GM18907 (cell line): ENCODE data around the gene GABRD.
"Not testable (repeated sequence)": the region's sequence is repeated elsewhere in the genome, so short reads cannot be mapped to it uniquely, and the experiment has no call there.

Experiments used
- ATAC-seq: cut with Tn5 transposase; IDR thresholded peaks from one replicate; pipeline ENCODE4 v1.9.1; 2021; ENCODE audit warnings: mild to moderate bottlenecking, moderate library complexity; ENCODE audit not compliant: unreplicated experiment

GABRD gene, protein sequence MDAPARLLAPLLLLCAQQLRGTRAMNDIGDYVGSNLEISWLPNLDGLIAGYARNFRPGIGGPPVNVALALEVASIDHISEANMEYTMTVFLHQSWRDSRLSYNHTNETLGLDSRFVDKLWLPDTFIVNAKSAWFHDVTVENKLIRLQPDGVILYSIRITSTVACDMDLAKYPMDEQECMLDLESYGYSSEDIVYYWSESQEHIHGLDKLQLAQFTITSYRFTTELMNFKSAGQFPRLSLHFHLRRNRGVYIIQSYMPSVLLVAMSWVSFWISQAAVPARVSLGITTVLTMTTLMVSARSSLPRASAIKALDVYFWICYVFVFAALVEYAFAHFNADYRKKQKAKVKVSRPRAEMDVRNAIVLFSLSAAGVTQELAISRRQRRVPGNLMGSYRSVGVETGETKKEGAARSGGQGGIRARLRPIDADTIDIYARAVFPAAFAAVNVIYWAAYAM

DNA sequence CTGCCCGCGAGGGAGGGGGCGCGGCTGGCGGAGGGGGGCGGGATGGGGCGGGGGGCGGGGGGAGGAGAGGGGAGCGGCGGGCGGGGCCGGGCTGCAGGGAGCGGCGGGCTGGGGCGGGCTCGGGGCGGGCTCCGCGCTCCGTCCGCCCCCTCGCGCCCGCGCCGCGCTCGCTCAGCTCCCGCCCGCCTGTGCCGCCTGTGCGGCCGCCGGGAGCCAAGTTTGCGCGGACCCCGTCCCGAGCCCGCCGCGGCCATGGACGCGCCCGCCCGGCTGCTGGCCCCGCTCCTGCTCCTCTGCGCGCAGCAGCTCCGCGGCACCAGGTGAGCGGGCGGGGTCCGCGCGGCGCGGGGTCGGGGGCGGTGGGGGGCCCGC lies at the start of gene GABRD:
TSS of gene GABRD (plus strand) at position 174 of the 372 bp plus-strand sequence. CDS start at position 253, 79 bp downstream.
- no peak for ATAC-seq

DNA sequence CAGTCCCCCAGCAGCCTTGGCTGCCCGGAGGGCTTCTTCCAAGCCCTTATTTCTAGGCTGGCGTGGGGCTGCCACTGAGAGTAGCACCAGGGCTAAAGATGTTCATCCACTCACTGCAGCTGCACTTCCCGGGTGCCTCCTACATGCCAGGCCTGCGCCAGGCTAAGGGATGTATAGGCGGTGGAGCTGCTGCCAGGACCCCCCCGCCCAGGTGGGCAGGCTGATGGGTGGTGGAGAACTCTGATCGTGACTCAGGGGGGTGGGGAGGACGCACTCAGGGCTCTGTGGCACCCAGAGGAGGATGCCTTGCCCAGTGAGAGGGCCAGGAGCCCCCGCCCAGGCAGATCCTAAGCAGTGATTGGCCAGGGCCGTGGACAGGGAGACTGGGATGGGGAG lies 49.6 kb upstream of the GABRD start:
- no peak for ATAC-seq

DNA sequence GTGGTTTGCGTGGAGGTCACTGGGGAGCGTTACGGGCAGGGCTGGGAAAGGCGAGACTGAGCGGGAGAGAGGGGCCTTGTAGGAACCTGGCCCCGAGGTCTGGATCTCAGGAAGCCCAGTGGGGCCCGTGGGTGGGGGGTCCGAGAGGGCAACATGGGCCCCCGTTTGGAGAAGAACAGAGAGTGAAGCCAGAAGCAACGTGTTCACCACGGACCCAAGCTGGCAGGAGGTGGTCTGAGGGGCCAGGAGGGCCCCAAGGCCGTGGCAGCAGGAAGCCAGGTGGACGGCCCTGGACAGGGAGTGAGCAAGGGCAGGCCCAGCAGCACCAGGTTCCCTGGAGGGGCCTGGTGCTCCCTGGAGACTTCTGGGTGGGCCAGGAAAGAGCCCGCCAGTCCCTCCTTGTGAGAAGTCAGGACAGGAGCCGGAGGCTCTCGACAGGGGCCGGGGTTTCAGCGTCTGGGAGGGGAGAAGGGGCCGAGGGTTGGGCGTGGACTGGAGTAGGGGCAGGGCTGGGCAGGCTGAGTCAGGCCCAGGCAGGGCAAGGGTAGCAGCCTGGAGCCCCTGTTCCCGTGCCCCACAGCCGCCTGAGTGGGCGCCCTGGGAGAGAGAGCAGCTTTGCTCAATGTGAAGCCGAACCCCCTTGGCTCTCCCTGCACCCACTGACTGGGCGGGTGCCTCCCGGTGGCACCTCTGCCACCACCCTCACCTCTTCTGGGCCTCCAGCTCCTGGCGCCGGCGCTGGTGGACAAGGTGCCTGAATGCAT lies 49.0 kb upstream of the GABRD start:
- no peak for ATAC-seq

DNA sequence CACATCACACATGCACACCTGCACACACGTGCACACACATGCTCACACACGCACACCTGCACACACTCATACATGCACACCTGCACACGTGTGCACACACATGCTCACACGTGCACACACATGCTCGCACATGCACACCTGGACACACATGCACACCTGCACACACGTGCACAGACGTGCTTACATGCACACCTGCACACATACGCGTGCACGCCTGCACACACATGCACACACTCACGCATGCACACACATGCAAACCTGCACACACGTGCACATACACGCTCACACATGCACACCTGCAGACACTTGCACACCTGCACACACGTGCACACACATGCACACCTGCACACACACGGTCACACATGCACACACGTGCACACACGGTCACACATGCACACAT lies 48.1 kb upstream of the GABRD start:
- no peak for ATAC-seq

DNA sequence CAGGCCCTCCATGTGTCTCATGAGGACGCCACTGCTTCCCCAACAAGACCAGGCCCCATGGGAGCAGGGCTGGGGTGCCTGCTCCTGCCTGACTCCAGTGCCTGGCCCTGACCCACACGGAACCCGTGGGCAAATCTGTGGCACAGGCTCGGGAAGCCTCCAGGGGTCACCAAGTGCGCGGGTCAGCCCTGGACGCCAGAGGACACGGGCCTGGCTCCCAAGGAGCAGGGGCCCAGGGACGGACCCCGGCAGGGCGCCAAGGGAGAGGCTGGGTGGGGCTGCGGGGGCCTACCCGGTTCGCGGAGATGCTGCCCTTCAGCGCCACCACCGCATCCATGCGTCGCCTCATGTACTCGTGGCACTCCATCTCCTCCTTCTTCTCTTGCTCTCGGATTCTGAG lies 47.5 kb upstream of the GABRD start:
- no peak for ATAC-seq

DNA sequence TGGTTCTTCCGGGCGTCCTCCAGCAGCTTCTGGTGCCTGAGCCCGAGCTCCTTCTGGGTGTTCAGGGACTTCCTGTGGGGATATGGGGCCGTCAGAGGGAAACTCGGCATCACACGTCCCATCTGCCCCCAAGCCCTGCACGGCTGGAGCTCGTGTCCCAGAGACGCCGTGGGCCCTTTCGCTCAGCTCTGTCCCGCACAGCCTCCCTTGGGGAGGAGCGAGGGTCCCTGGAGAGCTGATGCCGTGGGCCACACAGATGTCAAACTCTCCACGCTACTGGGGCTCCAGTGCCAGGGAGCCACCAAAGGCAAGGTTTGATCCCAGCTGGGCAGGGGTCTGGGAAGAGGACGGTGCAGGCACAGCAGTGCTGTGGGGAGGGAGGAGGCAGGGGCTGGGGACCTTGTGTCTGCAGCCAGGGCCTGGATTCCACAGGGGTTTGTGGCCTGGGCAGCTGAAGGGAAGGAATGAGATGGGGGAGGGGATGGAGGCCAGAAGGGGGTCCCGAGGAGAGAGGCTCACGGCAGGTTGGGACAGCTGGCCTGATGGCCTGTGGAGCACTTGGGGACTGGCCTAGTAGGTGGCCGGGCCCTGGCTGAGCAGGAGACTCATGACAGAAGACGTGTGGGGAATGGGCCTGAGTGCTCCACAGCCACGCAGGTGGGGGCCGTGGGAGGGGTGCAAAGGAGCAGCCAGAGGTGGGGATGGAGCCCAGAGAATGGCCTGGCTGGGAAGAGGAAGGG lies 46.0 kb upstream of the GABRD start:
- no peak for ATAC-seq

DNA sequence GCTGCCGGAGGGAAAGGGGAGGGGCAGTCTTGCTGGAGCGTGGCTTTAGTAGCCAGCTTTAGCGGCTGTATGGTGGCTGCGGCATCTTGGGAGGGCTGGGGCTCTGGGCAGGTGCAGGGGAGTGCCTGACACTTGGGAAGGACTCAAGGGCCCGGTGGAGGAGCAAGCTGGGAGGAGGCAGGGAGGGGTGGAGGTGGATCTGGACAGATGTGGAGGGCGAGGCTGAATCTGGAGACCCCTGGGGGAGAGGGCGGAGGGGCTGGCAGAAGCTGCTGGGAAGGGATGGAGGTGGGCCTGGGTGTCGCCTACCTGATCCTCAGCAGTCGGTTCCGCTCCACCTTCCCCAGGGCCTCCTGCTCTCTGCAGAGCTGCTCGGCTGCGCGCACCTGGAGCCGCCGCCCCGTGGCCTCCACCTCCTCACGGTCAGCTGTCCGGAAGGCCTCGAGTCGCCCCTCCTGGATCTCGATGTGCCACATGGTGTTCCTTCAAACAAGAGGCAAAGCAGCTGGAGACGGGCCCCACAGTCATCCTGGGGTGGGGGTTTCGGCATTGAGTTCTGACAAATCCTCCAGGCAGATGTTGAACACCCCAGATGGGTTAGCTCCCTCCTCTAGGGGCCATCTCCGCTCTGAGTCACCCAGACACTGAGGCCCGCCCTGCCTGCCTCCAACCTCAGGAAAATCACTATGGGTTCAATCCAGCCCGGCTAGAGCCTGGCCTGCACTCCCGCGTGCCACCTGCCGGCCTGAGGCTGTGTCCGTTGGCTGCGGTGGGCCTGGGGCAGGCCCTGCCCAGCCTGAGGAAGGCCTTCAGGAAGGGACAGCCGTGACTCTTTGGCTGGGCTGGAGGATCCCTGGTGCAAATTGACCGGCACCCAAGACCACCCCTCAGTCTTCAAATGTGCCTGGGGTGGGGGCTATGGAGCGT lies 45.2 kb upstream of the GABRD start:
- no peak for ATAC-seq

DNA sequence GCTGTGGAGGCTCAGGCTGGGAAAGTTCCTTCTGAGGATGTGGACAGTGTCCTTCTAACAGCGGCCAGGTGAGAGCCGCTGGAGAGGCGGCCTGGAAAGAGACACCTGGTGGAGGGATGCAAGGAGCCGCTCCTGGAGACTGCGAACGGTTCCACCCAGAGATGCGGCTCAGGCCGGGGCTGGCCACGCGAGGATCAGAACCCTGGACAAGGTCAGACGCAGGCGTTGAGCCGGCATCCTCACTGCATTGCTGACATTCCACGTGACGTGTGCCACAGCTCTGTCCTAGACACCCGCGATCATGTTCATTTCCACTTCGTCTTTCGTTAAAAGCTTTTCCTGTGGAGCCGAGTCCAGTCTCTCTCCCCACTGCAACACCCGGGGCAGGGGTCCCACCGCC lies 44.3 kb upstream of the GABRD start:
- ATAC-seq: no peak

DNA sequence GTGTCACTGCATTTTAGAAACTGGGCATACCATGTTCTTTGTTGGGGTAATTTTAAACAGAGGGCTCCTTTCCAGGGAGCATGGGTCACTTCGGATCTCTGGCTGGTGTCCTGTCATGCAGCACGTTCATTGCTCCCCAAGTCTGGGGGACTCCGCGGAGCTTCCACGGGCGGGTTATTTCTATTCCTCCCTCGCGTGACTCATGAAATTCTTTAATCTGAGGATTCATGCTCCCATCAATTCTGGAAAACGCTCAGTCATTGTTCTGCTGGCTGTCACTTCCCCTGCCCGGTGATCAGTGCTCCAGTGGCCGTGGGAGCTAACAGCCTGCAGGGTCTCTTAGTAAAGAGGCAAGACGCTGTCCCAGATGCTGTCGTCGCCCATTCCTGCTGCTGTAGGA lies 43.6 kb upstream of the GABRD start:
- no peak for ATAC-seq

DNA sequence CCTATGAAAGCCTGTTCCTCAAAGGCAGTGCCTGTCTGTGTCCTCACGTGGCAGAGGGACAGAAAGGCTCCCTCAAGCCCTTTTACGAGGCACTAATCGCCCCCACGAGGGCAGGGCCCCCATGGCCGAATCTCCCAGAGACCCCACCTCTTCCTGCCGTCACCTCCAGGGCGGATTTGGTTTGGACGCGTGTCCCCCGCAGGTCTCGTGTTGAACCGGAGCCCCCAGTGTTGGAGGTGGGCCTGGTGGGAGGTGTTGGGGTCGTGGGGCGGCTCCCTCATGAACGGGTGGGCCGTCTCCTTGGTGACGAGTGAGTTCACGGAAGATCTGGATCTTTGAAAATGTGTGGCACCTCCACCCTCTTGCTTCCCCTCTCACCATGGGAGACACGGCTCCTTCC lies 43.1 kb upstream of the GABRD start:
- no peak for ATAC-seq

DNA sequence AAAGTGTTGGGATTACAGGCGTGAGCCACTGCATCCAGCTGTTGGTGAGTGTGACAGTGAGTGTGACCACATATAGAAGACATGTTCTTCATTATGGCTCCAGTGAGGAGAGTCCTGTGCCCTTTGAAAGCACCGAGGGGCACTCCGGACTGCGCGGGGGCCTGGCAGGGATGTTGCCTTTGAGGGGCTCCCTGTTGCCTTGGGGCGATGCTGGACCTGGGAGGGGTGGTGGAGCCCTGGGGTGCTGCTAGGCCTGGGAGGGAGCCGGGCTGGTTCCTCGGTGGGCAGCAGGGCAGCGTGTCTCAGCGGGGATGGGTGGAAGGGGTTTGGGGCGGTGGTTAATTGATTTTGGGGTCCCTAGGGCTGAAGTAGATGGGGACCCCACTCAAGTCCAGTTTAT lies 41.0 kb upstream of the GABRD start:
- ATAC-seq: no peak

DNA sequence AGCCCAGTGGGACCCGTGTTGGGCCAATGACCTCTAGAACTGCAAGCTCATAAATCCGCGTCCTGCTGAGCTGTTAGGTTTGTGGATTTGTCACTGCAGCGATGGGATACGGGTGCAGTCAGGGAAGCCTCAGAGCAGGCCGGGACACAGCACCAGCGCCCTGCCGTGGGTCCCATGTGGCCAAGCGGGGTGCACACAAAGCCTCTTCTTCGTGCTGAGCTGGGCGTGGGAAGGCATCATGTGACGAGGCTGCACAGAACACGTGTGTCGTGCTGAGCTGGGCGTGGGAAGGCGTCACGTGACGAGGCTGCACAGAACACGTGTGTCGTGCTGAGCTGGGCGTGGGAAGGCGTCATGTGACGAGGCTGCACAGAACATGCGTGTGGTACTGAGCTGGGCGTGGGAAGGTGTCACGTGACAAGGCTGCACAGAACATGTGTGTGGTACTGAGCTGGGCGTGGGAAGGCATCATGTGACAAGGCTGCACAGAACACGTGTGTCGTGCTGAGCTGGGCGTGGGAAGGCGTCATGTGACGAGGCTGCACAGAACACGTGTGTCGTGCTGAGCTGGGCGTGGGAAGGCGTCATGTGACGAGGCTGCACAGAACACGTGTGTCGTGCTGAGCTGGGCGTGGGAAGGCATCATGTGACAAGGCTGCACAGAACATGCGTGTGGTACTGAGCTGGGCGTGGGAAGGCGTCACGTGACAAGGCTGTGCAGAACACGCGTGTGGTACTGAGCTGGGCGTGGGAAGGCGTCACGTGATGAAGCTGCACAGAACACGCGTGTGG lies 40.3 kb upstream of the GABRD start:
- not testable (repeated sequence) for ATAC-seq

DNA sequence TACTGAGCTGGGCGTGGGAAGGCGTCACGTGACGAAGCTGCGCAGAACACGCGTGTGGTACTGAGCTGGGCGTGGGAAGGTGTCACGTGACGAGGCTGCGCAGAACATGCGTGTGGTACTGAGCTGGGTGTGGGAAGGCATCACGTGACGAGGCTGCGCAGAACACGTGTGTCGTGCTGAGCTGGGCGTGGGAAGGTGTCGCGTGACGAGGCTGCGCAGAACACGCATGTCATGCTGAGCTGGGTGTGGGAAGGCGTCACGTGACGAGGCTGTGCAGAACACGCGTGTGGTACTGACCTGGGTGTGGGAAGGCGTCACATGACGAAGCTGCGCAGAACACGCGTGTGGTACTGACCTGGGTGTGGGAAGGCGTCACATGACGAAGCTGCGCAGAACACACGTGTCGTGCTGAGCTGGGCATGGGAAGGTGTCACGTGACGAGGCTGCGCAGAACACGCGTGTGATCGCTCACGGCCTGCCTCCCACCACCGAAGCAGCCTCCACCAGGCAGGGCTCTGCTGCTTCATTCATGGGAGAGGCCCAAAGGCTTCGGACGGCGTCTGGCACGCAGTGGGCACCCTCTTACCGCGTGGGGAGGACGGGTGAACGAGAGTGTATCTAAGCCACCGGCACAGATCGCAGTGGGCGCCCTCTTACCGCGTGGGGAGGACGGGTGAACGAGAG lies 39.5 kb upstream of the GABRD start:
- no peak for ATAC-seq

DNA sequence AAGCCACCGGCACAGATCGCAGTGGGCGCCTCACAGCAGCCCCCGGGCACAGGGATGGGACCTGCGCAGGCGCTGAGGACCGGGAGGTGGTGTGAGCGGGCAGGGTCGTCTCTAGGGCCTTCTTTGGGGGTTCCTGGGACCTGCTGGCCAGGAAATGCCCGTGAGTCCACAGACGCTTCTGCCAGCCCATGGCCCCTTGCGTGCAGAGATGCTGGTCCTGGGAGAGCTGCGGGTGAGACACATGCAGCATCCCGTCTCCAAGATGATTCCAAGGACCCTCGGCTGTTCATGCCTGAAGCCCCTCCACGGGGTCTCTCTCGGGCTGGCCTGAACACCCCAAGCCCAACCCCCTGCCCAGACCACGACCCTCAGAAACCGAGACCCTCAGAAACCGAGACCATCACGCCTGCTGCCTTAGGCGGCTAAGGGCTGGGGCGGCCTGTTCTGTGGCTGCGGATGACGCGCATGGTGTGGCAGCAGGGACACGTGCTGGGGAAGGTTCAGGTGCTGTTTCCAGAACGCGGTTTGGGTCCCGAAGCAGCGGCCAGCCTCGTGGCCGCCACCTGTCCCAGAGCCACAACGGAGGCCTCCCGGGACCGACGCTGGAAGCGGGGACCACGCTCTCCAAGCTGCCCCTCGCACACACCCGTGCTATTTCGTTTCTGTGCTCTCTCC lies 38.5 kb upstream of the GABRD start:
- no peak for ATAC-seq

DNA sequence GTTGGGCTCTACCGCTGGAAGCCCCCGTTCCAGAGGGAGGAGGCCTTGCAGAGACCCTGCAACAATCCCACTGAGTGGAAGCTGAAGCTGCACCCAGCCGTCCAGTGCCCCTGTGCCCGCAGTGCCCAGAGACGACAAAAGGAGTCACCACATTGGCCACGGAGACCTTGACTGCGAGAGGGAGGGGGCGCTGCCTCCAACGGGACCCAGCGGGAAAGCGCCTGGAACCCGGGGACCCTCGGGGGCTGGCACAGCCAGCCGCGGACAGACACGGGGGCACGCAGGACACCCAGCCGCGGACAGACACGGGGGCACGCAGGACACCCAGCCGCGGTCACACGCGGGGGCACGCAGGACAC lies 38.0 kb upstream of the GABRD start:
- no peak for ATAC-seq

DNA sequence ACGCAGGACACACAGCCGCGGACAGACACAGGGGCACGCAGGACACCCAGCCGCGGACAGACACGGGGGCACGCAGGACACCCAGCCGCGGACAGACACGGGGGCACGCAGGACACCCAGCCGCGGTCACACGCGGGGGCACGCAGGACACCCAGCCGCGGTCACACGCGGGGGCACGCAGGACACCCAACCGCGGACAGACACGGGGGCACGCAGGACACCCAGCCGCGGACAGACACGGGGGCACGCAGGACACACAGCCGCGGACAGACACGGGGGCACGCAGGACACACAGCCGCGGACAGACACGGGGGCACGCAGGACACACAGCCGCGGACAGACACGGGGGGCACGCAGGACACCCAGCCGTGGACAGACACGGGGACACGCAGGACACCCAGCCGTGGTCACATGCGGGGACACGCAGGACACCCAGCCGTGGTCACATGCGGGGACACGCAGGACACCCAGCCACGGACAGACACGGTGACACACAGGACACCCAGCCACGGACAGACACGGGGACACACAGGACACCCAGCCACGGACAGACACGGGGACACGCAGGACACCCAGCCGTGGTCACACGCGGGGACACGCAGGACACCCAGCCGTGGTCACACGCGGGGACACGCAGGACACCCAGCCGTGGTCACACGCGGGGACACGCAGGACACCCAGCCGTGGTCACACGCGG lies 37.4 kb upstream of the GABRD start:
- not testable (repeated sequence) for ATAC-seq

DNA sequence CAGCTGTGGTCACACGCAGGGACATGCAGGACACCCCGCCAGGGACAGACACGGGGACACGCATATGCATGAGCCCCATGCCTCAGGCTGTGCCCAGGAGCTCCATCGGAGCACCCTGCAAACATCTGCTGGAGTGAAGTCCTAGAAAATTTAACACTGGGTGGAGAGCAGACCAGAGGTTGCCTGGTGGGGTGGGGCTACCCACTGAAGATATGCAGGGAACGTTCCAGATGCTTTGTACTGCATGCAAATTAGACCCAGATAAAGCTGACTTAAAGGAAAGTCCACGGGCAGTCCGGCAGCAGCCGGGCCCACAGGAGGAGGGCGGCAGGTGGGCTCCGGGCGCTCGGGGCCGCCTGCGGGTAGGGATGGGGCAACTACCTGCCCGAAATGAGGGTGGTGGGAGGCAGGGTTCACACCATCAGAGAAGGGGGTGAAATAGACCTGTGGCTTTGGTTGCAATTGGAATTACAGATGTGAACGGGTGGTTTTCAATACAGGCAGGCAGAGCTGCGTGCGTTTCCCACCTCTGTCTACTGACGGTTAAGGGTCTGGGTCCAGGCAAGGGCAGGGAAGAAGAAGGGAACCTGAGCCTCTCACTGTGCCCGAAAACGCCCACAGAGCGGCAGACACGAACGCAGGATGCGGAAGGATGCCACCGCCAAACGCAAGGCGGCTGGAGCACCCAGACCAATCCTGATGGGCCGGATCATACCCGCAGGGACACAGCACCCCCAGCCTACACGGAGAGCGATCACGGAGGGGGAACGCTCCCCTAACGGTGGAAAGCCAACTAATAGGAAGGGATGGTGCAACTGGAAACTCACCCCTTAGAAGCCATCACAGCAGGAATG lies 36.5 kb upstream of the GABRD start:
- no peak for ATAC-seq
